HFF-Myc (cell line): ENCODE measurements around the gene DNAI4.
"Not testable (repeated sequence)": the region's sequence is repeated elsewhere in the genome, so short reads cannot be mapped to it uniquely, and the experiment has no call there.

Source experiments
- DNase-seq: peaks from one replicate; pipeline ENCODE4 v3.0.0-alpha.2; 2011; ENCODE audit warnings: low read depth; ENCODE audit errors: extremely low read depth
- H3K4me3 ChIP-seq: replicated peaks from 2 replicates; pipeline ENCODE4 v1.5.1; 2011; ENCODE audit warnings: low read depth, mild to moderate bottlenecking, control low read depth, low read length
- CTCF ChIP-seq: IDR thresholded peaks from 2 replicates; pipeline ENCODE4 v1.5.1; 2012; ENCODE audit warnings: mild to moderate bottlenecking, low read depth, low read length, control low read depth; ENCODE audit errors: missing control alignments

DNAI4 gene

GRCh38 chr1:66873111-66873510, 51.5 kb downstream of the DNAI4 start:
- DNase-seq, result no peak
- no peak for TF ChIP-seq CTCF
- no peak overlapping the region for H3K4me3 ChIP-seq

- not testable (repeated sequence) for DNase-seq, H3K4me3 ChIP-seq
Observed at GRCh38 chr1:66872024-66872423, 52.6 kb downstream of the DNAI4 start.

DNA sequence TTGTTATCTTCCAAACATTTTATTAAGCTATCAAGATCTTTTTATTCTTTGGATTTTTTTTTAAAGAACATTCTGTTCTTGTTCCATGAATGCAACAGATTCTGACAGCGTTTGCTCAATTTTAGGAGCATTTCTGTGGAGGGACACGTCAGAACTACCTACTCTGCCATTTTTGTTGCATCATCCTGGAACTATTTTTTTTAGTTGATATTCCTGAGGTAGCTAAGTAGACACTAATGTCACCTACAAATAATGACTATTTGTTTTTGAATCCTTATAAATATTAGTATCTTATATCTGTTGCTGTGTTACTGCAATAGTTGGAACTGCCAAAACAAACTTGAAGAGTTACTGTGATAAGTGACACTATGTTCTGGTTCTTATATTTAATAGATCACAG, 57.2 kb downstream of the DNAI4 start:
- no peak overlapping the region for H3K4me3 ChIP-seq
- no peak for TF ChIP-seq CTCF
- DNase-seq, result no peak

- DNase-seq, result no peak
- no peak overlapping the region for H3K4me3 ChIP-seq
- no peak for TF ChIP-seq CTCF
Observed at GRCh38 chr1:66860529-66860928, 64.1 kb downstream of the DNAI4 start.

GRCh38 chr1:66853379-66853778, 71.3 kb downstream of the DNAI4 start:
- H3K4me3 ChIP-seq, result no peak overlapping the region
- TF ChIP-seq CTCF, result no peak
- no peak for DNase-seq

DNA sequence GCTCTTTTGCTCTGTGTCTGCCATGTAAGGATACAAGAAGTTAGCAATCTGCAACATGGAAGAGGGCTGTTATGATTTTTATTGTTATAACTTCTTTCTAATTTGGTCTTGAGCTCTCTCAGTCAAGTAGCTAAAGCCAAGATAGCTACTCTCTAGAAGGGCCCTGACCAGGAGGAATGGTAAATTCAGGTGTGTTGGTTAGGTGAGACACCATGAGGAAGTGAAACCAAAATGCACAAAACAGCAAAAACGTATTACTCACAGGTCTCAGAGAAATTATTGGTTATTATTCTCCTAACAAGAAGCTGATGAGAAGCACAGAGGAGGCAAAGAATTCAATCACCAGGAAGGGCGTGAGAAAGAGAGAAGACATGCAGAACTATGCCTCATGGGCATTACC, 71.8 kb downstream of the DNAI4 start:
- no peak for TF ChIP-seq CTCF
- H3K4me3 ChIP-seq, result no peak overlapping the region
- DNase-seq, result no peak

DNA sequence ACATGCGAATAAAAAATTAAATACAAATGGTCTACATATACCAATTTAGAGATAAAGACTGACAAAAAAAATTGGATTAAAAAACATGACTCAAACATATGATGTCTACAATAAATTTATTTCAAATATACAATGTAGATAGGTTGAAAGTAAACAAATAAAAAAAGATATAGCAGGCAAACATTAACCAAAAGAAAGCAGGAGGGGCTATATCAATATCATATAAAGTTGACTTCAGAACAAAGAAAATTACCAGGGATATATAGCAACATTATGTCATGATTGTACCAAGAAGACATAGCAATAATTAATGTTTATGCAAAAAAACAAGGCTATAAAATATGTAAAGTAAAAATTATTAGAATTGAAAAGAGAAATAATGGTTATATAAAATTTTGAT, 73.7 kb downstream of the DNAI4 start:
- H3K4me3 ChIP-seq, result no peak overlapping the region
- no peak for DNase-seq
- TF ChIP-seq CTCF, result no peak
